Activated naive CD4-positive, alpha-beta T cell treated with anti-CD3 and anti-CD28 coated beads, Interleukin-2, amount 10 ng/mL, durations not matched to agents 7 days and 5 days (primary cell): Measurements from ENCODE around the gene GSN.

Experiments used
- CTCF ChIA-PET: fragments of 350-600 bp; sonication (Branson Sonifier 250); formaldehyde crosslinking; loops from one replicate; lab custom pipeline; 2021; ENCODE audit warnings: antibody characterized with exemption; lab: Charles Lee
- DNase-seq: peaks from one replicate; pipeline ENCODE4 v3.0.0-alpha.2; 2020
- H3K27ac Mint-ChIP-seq: one replicate; pipeline ENCODE4 v1.8.0; 2021; ENCODE audit warnings: mild to moderate bottlenecking, moderate library complexity, mixed read lengths
- H3K27me3 Mint-ChIP-seq: one replicate; pipeline ENCODE4 v1.8.0; 2021; ENCODE audit warnings: mild to moderate bottlenecking, mixed read lengths
- H3K36me3 Mint-ChIP-seq: one replicate; pipeline ENCODE4 v1.8.0; 2021; ENCODE audit warnings: mixed read lengths
- H3K4me1 Mint-ChIP-seq: one replicate; pipeline ENCODE4 v1.8.0; 2021; ENCODE audit warnings: mixed read lengths
- H3K4me3 Mint-ChIP-seq: one replicate; pipeline ENCODE4 v1.8.0; 2021; ENCODE audit warnings: mild to moderate bottlenecking, moderate library complexity, mixed read lengths
- H3K9me3 Mint-ChIP-seq: one replicate; pipeline ENCODE4 v1.8.0; 2021; ENCODE audit warnings: mixed read lengths

GSN gene

GRCh38 chr9:121324755-121325154 lies 56.8 kb downstream of the GSN start:
- Mint-ChIP-seq H3K4me1 (peaks cover 28% of the 10 kb centered on the region), H3K27me3 (no peaks in the 10 kb centered on the region), H3K27ac (no peak overlapping the region), H3K36me3 (peaks cover 3% of the 10 kb centered on the region), H3K4me3 (no peak overlapping the region), H3K9me3 (no peaks in the 10 kb centered on the region)
- CTCF ChIA-PET, result no interaction called here
- DNase-seq, result no peak

DNA sequence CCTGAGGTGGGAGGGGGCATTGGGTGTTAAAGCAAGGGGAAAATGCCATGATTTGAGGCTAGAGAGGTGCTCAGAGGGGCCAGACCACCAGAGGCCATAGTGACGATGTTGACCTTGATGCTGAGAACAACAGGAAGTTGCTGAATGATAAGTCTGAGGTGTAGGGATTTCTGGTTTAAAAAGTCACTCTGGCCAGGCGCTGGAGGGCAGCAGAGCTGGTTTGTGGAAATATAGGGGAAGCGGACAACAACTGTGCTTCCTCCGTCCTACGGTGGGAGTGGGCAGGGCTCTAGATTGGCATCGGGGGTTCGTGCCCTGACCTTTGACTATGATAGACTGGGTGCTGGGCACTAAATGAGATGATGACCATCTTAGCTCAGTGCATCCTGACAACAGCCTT lies 57.4 kb downstream of the GSN start:
- CTCF ChIA-PET, result no interaction called here
- Mint-ChIP-seq H3K27ac (no peak overlapping the region), H3K27me3 (no peaks in the 10 kb centered on the region), H3K9me3 (no peaks in the 10 kb centered on the region), H3K36me3 (peaks cover 3% of the 10 kb centered on the region), H3K4me1 (peaks cover 22% of the 10 kb centered on the region), H3K4me3 (no peak overlapping the region)
- no peak for DNase-seq

- H3K4me1 Mint-ChIP-seq, result peaks cover 15% of the 10 kb centered on the region
- H3K36me3 Mint-ChIP-seq, result peaks cover 3% of the 10 kb centered on the region
- no peak overlapping the region for H3K4me3 Mint-ChIP-seq
- H3K27ac Mint-ChIP-seq, result no peak overlapping the region
- no peaks in the 10 kb centered on the region for H3K9me3 Mint-ChIP-seq
- H3K27me3 Mint-ChIP-seq, result no peaks in the 10 kb centered on the region
- DNase-seq, result no peak
- CTCF ChIA-PET, result interaction anchor here (3.0 kb wide), 1 partner anchor 74 kb away, joined by 10 read pairs; no protein-coding TSS in a partner anchor
Observed at GRCh38 chr9:121326130-121326838, 58.3 kb downstream of the GSN start.

DNA sequence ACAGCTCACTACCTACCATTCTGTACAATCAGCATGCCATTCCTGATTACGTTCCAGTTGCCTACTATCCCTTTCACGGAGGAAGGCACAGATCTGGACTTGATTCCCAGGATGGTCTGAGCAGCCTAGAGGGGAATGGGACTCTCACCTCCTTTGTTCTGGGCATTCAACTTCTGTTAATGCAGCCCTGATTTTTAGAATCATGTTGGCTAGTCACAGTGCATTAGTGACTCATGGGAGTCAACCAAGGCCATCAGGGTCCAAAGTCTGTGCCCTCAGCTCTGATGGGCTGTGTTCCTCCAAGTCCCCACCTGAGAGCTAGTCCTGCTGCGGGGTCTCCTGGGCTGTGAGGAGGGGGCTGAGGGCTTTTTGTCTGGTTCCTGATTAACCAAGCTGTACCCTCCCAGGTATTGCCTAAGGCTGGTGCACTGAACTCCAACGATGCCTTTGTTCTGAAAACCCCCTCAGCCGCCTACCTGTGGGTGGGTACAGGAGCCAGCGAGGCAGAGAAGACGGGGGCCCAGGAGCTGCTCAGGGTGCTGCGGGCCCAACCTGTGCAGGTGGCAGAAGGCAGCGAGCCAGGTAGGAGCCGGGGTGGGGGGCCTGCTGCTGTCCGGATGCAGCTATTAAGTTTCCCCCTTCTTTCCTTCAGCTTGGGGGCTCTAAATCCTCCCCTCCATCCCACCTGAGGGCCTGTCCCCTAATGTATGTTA lies 59.1 kb downstream of the GSN start:
- no peak overlapping the region for H3K27ac Mint-ChIP-seq
- CTCF ChIA-PET, result interaction anchor here (3.0 kb wide), 1 partner anchor 73 kb away, joined by 10 read pairs; no protein-coding TSS in a partner anchor
- H3K27me3 Mint-ChIP-seq, result no peaks in the 10 kb centered on the region
- H3K4me3 Mint-ChIP-seq, result no peak overlapping the region
- H3K4me1 Mint-ChIP-seq, result peaks cover 8% of the 10 kb centered on the region
- DNase-seq, result no peak
- H3K9me3 Mint-ChIP-seq, result no peaks in the 10 kb centered on the region
- H3K36me3 Mint-ChIP-seq, result peaks cover 2% of the 10 kb centered on the region

- H3K27me3 Mint-ChIP-seq, result no peaks in the 10 kb centered on the region
- no peaks in the 10 kb centered on the region for H3K4me1 Mint-ChIP-seq
- H3K36me3 Mint-ChIP-seq, result no peaks in the 10 kb centered on the region
- CTCF ChIA-PET, result interaction anchor here (2.6 to 3.0 kb wide), 2 partner anchors 9 to 71 kb away, joined by 10 to 17 read pairs; no protein-coding TSS in a partner anchor
- no peak for DNase-seq
- no peak overlapping the region for H3K4me3 Mint-ChIP-seq
- no peaks in the 10 kb centered on the region for H3K9me3 Mint-ChIP-seq
- H3K27ac Mint-ChIP-seq, result no peak overlapping the region
Observed at GRCh38 chr9:121328476-121328875, 60.5 kb downstream of the GSN start.

DNA sequence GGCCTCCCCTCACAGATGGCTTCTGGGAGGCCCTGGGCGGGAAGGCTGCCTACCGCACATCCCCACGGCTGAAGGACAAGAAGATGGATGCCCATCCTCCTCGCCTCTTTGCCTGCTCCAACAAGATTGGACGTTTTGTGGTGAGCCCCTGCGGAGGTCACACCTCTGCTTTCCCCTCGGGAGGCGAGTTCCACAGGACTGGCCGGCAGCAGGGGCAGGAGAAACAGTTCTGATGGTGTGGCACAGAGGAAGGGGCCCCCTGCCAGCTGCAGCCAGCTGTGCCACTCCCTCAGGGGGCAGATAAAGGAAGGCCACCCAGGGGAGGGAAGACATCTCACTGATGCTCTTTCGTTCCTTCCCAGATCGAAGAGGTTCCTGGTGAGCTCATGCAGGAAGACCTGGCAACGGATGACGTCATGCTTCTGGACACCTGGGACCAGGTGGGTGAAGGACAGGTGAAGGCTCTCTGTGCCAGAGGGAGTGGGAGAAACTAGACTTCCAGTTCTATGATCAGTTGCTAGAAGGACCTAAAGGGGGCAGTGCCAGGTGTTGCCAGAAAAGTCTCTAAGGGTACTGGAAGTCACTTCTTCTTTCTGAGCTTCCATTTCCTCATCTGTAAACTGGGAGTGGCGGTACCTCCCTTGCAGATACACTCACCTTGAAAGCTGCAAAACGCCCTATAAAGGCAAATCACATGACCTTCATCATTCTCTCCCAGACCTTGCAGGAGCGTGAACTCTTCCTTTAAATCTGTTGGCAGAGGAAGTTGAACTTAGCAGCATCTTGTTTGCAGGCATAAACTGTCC lies 61.1 kb downstream of the GSN start:
- H3K4me1 Mint-ChIP-seq, result no peaks in the 10 kb centered on the region

DNA sequence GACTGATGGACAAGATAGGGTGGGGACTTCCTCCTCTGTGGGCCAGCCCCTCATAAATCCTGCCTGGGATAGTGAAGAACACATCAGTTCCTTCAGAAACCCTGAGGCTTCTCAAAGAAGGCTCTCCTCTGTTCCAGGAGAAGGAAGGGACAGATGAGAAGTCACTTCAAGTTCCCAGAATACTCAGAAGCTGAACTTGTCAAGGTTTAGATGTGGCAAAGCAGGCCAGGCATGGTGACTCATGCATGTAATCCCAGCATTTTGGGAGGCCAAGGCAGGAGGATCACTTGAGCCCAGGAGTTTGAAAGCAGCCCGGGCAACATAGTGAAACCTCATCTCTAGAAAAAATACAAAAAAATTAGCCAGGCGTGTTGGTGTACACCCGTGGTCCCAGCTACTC lies 63.6 kb downstream of the GSN start:
- H3K27ac Mint-ChIP-seq, result no peak overlapping the region
- no peaks in the 10 kb centered on the region for H3K9me3 Mint-ChIP-seq
- no peaks in the 10 kb centered on the region for H3K4me1 Mint-ChIP-seq
- H3K4me3 Mint-ChIP-seq, result no peak overlapping the region
- H3K27me3 Mint-ChIP-seq, result no peaks in the 10 kb centered on the region
- DNase-seq, result no peak
- CTCF ChIA-PET, result interaction anchor here (1.2 kb wide), 1 partner anchor 10 kb away, joined by 4 read pairs; no protein-coding TSS in a partner anchor
- no peaks in the 10 kb centered on the region for H3K36me3 Mint-ChIP-seq

More for the DNA sequence above, 61.1 kb downstream of the GSN start:
- no peak for DNase-seq
- Mint-ChIP-seq H3K4me3 (no peak overlapping the region), H3K27ac (no peak overlapping the region), H3K36me3 (no peaks in the 10 kb centered on the region), H3K9me3 (no peaks in the 10 kb centered on the region), H3K27me3 (no peaks in the 10 kb centered on the region)
- CTCF ChIA-PET, result interaction anchor here (2.6 to 3.0 kb wide), 2 partner anchors 9 to 71 kb away, joined by 10 to 17 read pairs; no protein-coding TSS in a partner anchor

DNA sequence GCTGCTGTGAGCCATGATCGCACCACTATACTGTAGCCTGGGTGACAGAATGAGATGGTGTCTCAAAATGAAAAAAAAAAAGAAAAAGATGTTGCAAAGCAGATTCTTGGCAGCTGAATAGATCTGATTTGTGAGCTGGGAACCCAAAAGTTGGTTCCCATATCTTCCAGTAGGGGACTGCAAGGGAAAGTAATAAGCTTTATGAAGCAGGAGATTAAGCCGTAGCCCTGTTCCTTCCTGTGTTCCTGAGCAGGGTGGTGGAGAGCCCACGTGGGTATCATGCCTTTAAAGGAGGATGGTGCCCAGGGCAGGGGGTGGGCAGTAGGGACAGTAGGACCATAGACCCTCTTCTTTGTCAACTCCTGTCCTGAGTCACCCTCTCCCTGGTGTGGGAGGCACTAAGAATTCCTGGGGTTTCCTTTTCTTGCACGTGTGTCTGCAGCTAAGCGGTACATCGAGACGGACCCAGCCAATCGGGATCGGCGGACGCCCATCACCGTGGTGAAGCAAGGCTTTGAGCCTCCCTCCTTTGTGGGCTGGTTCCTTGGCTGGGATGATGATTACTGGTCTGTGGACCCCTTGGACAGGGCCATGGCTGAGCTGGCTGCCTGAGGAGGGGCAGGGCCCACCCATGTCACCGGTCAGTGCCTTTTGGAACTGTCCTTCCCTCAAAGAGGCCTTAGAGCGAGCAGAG lies 64.2 kb downstream of the GSN start:
- Mint-ChIP-seq H3K36me3 (no peaks in the 10 kb centered on the region), H3K4me3 (no peak overlapping the region), H3K27ac (no peak overlapping the region), H3K9me3 (no peaks in the 10 kb centered on the region), H3K4me1 (no peaks in the 10 kb centered on the region), H3K27me3 (no peaks in the 10 kb centered on the region)
- CTCF ChIA-PET, result interaction anchor here (1.2 kb wide), 1 partner anchor 11 kb away, joined by 4 read pairs; no protein-coding TSS in a partner anchor
- DNase-seq, result no peak

DNA sequence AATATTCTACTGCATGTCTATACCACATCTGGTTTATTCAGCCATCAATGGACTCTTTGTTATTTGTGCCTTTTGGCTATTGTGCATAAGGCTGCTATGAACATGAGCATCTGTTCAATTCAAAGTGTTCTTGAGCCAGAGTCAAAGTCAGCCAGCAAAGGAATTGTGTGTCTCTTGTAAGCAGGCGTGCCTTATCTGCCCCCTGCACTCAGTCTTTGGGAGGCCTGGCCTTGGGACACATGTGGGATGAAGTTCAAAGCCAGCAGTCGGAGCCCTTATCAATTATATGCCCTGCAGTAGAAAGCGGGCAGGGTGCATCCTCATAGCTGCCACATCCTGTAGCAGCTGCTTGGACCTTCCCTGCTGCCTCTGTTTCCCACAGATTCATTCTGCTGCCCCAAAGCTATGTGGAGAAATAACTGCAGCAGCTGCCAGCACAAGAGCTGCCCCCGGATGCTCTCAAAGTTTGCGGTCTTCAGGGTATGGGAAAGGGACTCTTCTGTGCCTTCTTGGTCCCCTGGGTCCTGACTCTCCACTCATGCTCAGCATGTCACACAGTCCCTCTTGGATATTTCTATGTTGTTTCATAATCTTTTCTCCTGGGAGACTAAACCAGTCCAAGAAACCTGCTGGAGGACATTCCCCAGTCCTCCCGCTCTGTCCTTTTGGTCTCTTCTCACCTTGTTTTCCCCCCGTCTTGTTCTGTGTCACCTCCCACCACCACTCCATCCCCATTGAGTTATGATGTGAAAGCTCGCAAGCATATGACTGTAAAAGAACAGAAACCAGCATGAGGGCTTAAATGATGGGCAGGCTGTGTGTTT lies 66.2 kb downstream of the GSN start:
- Mint-ChIP-seq H3K27me3 (no peaks in the 10 kb centered on the region), H3K4me1 (no peaks in the 10 kb centered on the region), H3K4me3 (no peak overlapping the region), H3K36me3 (peaks cover 2% of the 10 kb centered on the region), H3K27ac (no peak overlapping the region), H3K9me3 (no peaks in the 10 kb centered on the region)
- DNase-seq, result no peak
- CTCF ChIA-PET, result interaction anchor here (0.9 to 1.2 kb wide), 2 partner anchors 13 to 14 kb away, joined by 3 to 5 read pairs; no protein-coding TSS in a partner anchor

DNA sequence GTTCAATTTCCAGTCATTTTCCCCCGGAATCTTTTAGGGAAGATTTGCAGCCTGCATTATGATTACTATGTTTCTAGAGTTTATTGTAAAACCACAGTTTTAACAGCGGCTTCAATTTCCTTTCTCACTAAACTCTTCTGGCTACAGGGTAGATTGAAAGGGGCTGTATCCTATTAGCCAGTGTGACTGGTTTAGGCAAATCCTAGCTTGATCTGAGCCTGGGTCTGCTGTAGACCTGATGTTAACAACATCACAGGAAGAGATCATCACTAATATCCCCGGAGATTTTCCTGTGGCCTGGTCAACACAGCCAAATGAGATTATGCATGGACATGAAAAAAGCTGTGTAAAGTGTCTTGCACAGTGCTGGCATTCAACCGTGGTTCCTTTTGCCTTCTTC lies 68.7 kb downstream of the GSN start:
- no peak overlapping the region for H3K4me3 Mint-ChIP-seq
- H3K9me3 Mint-ChIP-seq, result no peaks in the 10 kb centered on the region
- no peak for DNase-seq
- H3K27me3 Mint-ChIP-seq, result no peaks in the 10 kb centered on the region
- H3K4me1 Mint-ChIP-seq, result no peaks in the 10 kb centered on the region
- H3K27ac Mint-ChIP-seq, result no peak overlapping the region
- CTCF ChIA-PET, result interaction anchor here (1.0 kb wide), 1 partner anchor 17 kb away, joined by 3 read pairs; no protein-coding TSS in a partner anchor
- H3K36me3 Mint-ChIP-seq, result peaks cover 2% of the 10 kb centered on the region

DNA sequence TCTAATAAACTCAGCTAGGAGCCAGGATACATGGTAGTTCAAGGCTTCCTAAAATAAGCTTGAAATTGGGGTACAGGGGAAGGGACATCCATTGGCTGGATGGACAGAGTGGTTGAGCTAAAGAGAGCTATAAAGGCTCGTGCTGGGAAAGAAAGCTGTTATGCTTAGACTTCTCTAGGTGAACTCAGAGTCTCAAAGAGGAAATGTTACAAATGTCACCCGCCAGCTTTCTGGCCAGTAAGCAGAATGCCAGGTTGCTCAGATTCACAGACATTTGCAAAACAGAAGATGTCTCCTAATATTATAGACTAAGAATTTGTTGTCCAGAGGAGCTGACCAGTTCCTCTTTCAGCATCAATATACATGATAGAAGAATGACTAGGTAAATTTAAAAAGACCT lies 71.5 kb downstream of the GSN start:
- Mint-ChIP-seq H3K27ac (no peak overlapping the region), H3K36me3 (peaks cover 6% of the 10 kb centered on the region), H3K9me3 (no peaks in the 10 kb centered on the region), H3K4me3 (no peak overlapping the region), H3K4me1 (no peaks in the 10 kb centered on the region), H3K27me3 (no peaks in the 10 kb centered on the region)
- CTCF ChIA-PET, result interaction anchor here (0.6 to 2.6 kb wide), 5 partner anchors 9 to 681 kb away, joined by 3 to 18 read pairs (median 5); no protein-coding TSS in a partner anchor
- DNase-seq, result no peak

- H3K36me3 Mint-ChIP-seq, result peaks cover 6% of the 10 kb centered on the region
- CTCF ChIA-PET, result interaction anchor here (1.1 to 2.6 kb wide), 2 partner anchors 21 to 62 kb away, joined by 6 to 18 read pairs; no protein-coding TSS in a partner anchor
- H3K27ac Mint-ChIP-seq, result no peak overlapping the region
- no peak for DNase-seq
- H3K4me3 Mint-ChIP-seq, result no peak overlapping the region
- H3K27me3 Mint-ChIP-seq, result no peaks in the 10 kb centered on the region
- H3K4me1 Mint-ChIP-seq, result no peaks in the 10 kb centered on the region
- no peaks in the 10 kb centered on the region for H3K9me3 Mint-ChIP-seq
Observed at GRCh38 chr9:121340676-121341392, 72.9 kb downstream of the GSN start.
